Liver (tissue), 9 donors: Measurements from ENCODE around the gene HOXC6. TPM values are rescaled to one million over a fixed set of nuclear protein-coding genes. Genes with fewer than 3 reads are reported as not detected.

Experiments
- DNase-seq: peaks from one replicate; pipeline ENCODE4 v3.0.0-alpha.2; 2017; ENCODE audit warnings: low spot score
- H3K27ac ChIP-seq, 2 donors: one replicate each; pipeline ENCODE4 v1.7.0; 2013; ENCODE audit warnings: inconsistent platforms in 2 of 2, low read length in 2 of 2, control low read depth in 1 of 2, low read depth in 1 of 2, mild to moderate bottlenecking in 1 of 2
- H3K27me3 ChIP-seq, 4 donors: one replicate each; pipeline versions ENCODE4 v1.6.1 to v1.7.0; 2013; ENCODE audit warnings: low read length in 3 of 4, inconsistent platforms in 1 of 4, mild to moderate bottlenecking in 1 of 4, moderate library complexity in 1 of 4; ENCODE audit not compliant: control insufficient read depth in 4 of 4, insufficient read depth in 4 of 4
- H3K36me3 ChIP-seq, 4 donors: one replicate each; pipeline versions ENCODE4 v1.6.1 to v1.7.0; 2013; ENCODE audit warnings: low read length in 3 of 4, mild to moderate bottlenecking in 3 of 4, low read depth in 1 of 4, moderate library complexity in 1 of 4; ENCODE audit not compliant: control insufficient read depth in 4 of 4, insufficient read depth in 3 of 4
- H3K4me1 ChIP-seq, 4 donors: one replicate each; pipeline versions ENCODE4 v1.6.1 to v1.7.0; 2013; ENCODE audit warnings: low read length in 3 of 4, mild to moderate bottlenecking in 3 of 4, moderate library complexity in 1 of 4; ENCODE audit not compliant: control insufficient read depth in 4 of 4, insufficient read depth in 4 of 4
- H3K4me3 ChIP-seq, 3 donors: one replicate each; pipeline versions ENCODE4 v1.6.1 to v1.7.0; 2013; ENCODE audit warnings: low read length in 3 of 3, control low read depth in 1 of 3, low read depth in 1 of 3, mild to moderate bottlenecking in 1 of 3
- H3K9ac ChIP-seq, 2 donors: one replicate each; pipeline ENCODE4 v1.7.0; 2013; ENCODE audit warnings: low read length in 2 of 2, mild to moderate bottlenecking in 2 of 2, moderate library complexity in 2 of 2, control low read depth in 1 of 2, low read depth in 1 of 2
- H3K9me3 ChIP-seq, 4 donors: one replicate each; pipeline versions ENCODE4 v1.6.1 to v1.7.0; 2013; ENCODE audit warnings: low read length in 3 of 4; ENCODE audit not compliant: control insufficient read depth in 4 of 4
- EGR1 ChIP-seq, 2 donors: IDR thresholded peaks; 2 replicates each; pipeline ENCODE4 v1.6.1; 2016 to 2018; ENCODE audit warnings: antibody characterized with exemption in 2 of 2, low read depth in 2 of 2
- FOXA1 ChIP-seq: IDR thresholded peaks from 2 replicates; pipeline ENCODE4 v1.6.1; 2016; ENCODE audit warnings: antibody characterized with exemption
- FOXA2 ChIP-seq: IDR thresholded peaks from 2 replicates; pipeline ENCODE4 v1.6.1; 2016; ENCODE audit warnings: antibody characterized with exemption
- GABPA ChIP-seq, 2 donors: IDR thresholded peaks in 1 of 2; conservative IDR thresholded peaks in 1 of 2; 2 replicates each; pipeline ENCODE4 v1.6.1; 2016; ENCODE audit warnings: antibody characterized with exemption in 2 of 2, mild to moderate bottlenecking in 1 of 2, moderate library complexity in 1 of 2
- JUND ChIP-seq, 2 donors: IDR thresholded peaks; 2 replicates each; pipeline ENCODE4 v1.6.1; 2016; ENCODE audit warnings: antibody characterized with exemption in 2 of 2
- NR2F2 ChIP-seq: IDR thresholded peaks from 2 replicates; pipeline ENCODE4 v1.6.1; 2016; ENCODE audit warnings: antibody characterized with exemption
- RAD21 ChIP-seq, 2 donors: IDR thresholded peaks; 2 replicates each; pipeline ENCODE4 v1.6.1; 2016; ENCODE audit warnings: antibody characterized with exemption in 2 of 2, mild to moderate bottlenecking in 2 of 2
- RXRA ChIP-seq, 2 donors: IDR thresholded peaks; 2 replicates each; pipeline ENCODE4 v1.6.1; 2017 to 2018; ENCODE audit warnings: antibody characterized with exemption in 2 of 2, mild to moderate bottlenecking in 1 of 2
- SP1 ChIP-seq: IDR thresholded peaks from 2 replicates; pipeline ENCODE4 v1.6.1; 2018; ENCODE audit warnings: antibody characterized with exemption, mild to moderate bottlenecking
- TAF1 ChIP-seq: conservative IDR thresholded peaks from 2 replicates; pipeline ENCODE4 v1.6.1; 2016; ENCODE audit warnings: antibody characterized with exemption, mild to moderate bottlenecking
- whole genome bisulfite sequencing: extraction: QIAGEN DNeasy Blood & Tissue Kit; methylation state at CpG from one replicate; pipeline ENCODE4 v1.1.7; 2013; 5-methylcytosine and 5-hydroxymethylcytosine counted together
- polyA plus RNA-seq, 2 donors: library from polyadenylated mRNA; stranded (reverse) in 1 of 2; unstranded in 1 of 2; fragments of 200-250 nt in 1 of 2; fragments of >200 nt in 1 of 2; fragmentation: Nextera tagmentation in 1 of 2; extraction: Ambion mirVana in 1 of 2; gene quantifications; one replicate each; pipeline versions ENCODE4 v1.2.1 to v1.2.3, GENCODE V29; 2013 to 2015
- total RNA-seq, 2 donors: library from RNA; depleted of rRNA; stranded (reverse); fragments of >200 nt; gene quantifications; one replicate each; pipeline ENCODE4 v1.2.3, GENCODE V29; 2014
- TF ChIP-seq, protein P1 (sequence below): fragments of 150-350 bp; IDR thresholded peaks from 2 replicates; pipeline ENCODE4 v1.5.1; 2017; ENCODE audit warnings: improper control_type of control experiment, low read depth, low read length; ENCODE audit not compliant: missing input control
- TF ChIP-seq, protein P2 (sequence below): IDR thresholded peaks from 2 replicates; pipeline ENCODE4 v1.6.1; 2016; ENCODE audit warnings: antibody characterized with exemption
- TF ChIP-seq, protein P3 (sequence below): IDR thresholded peaks from 2 replicates; pipeline ENCODE4 v1.6.1; 2016; ENCODE audit warnings: antibody characterized with exemption
- TF ChIP-seq, protein P4 (sequence below): IDR thresholded peaks from 2 replicates; pipeline ENCODE4 v1.6.1; 2016; ENCODE audit warnings: antibody characterized with exemption, mild to moderate bottlenecking
- donor health status: healthy.
- donor health status: healthy.
- donor health status: healthy.
- donor health status: healthy.
- donor health status: healthy.

The HOXC6 gene
- total and polyA plus RNA-seq, 4 donors: 0.33 TPM; not detected in 3

DNA sequence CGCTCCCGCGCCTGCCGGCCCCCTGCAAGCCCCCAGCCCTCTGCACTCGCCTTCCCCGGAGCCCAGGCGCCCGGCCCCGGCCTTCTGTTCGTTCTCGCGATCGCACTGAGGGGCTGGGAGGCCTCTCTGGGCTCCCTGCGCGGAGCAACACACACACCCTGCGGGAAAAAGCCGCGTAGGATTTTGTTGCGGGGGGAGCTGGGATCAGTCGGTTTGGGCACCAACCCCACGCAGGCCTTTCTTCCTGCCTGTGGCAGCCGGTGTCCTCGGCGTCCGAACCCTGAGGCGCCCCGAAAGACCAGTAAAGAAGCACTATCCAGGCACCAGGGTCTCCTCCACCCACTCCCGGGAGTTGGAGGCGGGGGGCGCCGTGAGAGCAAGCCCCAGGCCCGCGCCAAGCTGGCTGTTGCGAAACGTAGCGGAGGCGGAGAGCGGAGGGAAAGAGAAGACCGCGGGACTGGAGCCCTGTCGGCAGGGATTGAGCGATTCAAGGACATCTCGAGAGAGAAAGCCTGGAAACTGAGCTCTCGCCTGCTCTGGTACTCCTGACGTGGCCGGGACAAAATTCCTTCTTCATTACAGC lies 2.7 kb downstream of the HOXC6 start:
- Histone ChIP-seq H3K36me3 (no peaks in the 10 kb centered on the region), H3K4me3 (no peak overlapping the region), H3K27ac (no peak overlapping the region), H3K4me1 (peaks cover 0 to 20% (median 4%) of the 10 kb centered on the region in 4 donors), H3K27me3 (peaks cover 14 to 32% (median 27%) of the 10 kb centered on the region in 4 donors), H3K9me3 (peaks cover 0 to 3% (median 0%) of the 10 kb centered on the region in 4 donors), H3K9ac (no peak overlapping the region)
- no peak for TF ChIP-seq FOXA2
- no peak for TF ChIP-seq GABPA (IDR thresholded peaks at IDR 0.05 in 1 of 2, conservative IDR thresholded peaks at IDR 0.05 in 1 of 2)
- TF ChIP-seq RAD21 (IDR thresholded peaks at IDR 0.05): no peak
- TF ChIP-seq, protein P1, sequence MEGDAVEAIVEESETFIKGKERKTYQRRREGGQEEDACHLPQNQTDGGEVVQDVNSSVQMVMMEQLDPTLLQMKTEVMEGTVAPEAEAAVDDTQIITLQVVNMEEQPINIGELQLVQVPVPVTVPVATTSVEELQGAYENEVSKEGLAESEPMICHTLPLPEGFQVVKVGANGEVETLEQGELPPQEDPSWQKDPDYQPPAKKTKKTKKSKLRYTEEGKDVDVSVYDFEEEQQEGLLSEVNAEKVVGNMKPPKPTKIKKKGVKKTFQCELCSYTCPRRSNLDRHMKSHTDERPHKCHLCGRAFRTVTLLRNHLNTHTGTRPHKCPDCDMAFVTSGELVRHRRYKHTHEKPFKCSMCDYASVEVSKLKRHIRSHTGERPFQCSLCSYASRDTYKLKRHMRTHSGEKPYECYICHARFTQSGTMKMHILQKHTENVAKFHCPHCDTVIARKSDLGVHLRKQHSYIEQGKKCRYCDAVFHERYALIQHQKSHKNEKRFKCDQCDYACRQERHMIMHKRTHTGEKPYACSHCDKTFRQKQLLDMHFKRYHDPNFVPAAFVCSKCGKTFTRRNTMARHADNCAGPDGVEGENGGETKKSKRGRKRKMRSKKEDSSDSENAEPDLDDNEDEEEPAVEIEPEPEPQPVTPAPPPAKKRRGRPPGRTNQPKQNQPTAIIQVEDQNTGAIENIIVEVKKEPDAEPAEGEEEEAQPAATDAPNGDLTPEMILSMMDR: no peak
- TF ChIP-seq, protein P2, sequence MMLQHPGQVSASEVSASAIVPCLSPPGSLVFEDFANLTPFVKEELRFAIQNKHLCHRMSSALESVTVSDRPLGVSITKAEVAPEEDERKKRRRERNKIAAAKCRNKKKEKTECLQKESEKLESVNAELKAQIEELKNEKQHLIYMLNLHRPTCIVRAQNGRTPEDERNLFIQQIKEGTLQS: no peak
- TF ChIP-seq SP1: no peak
- TF ChIP-seq, protein P3, sequence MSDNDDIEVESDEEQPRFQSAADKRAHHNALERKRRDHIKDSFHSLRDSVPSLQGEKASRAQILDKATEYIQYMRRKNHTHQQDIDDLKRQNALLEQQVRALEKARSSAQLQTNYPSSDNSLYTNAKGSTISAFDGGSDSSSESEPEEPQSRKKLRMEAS: no peak
- no peak for TF ChIP-seq FOXA1
- no peak for TF ChIP-seq TAF1
- TF ChIP-seq RXRA (IDR thresholded peaks at IDR 0.05): no peak
- 8% methylated on average over 46 of the region's 46 CpGs for WGBS
- no peak for DNase-seq

DNA sequence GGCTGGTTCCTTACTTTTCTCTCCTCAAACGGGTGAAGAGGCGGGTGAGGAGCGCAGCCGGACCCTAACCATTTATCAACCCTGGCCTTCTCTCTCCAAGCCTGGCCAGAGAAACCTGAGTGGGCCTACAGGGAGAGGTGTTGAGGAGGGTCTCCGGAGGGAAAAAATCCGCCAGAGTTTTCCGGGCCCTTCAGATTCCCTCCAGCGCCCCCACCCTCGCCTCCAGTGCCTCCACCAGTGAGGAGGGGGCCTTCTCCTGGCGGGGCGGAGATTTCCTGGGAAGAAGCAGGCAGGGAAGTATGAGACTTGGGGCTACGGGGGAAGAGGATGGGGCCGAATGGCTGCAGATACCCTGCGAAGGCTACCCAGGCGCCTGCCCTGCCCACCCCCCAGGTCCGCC lies 3.2 kb downstream of the HOXC6 start:
- Histone ChIP-seq H3K4me3 (no peak overlapping the region), H3K4me1 (peaks cover 0 to 20% (median 4%) of the 10 kb centered on the region in 4 donors), H3K27ac (no peak overlapping the region), H3K9ac (no peak overlapping the region), H3K27me3 (peaks cover 14 to 31% (median 27%) of the 10 kb centered on the region in 4 donors), H3K36me3 (no peaks in the 10 kb centered on the region), H3K9me3 (peaks cover 0 to 3% (median 0%) of the 10 kb centered on the region in 4 donors)
- WGBS: 29% methylated on average over 16 of the region's 16 CpGs
- DNase-seq: no peak
- TF ChIP-seq EGR1 (IDR thresholded peaks at IDR 0.05; ENCODE audit: low read depth in 2 of 2) (no peak), TAF1 (no peak), JUND (IDR thresholded peaks at IDR 0.05) (no peak)
- TF ChIP-seq, protein P2: no peak

DNA sequence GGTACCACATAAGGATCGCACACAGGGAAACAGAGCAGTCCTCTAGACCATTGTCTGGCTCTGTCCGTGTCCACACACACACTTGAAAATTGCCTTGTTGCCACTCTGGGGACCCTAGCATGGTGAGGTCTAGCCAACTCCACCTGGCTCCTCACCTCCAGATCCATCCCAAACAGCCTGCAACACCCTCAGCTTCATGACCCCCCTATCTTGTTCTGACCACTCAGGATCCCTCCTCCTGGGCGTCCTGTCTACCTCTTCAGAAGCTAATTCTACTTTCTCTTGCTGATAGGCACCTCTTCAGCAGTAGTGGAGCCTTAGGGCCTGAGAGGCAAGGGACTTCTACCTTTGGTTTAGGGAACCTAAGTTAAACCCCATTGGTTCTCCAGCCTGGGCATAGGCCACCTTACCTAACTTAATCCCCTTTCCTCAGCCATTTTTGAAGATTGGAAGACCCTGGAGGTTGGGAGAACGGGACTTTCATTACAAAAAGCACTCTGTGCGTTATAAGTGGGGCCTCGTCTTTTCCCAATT lies 3.9 kb downstream of the HOXC6 start:
- Histone ChIP-seq H3K36me3 (no peaks in the 10 kb centered on the region), H3K27ac (no peak overlapping the region), H3K27me3 (peaks cover 14 to 28% (median 24%) of the 10 kb centered on the region in 4 donors), H3K4me3 (no peak overlapping the region), H3K9me3 (peaks cover 0 to 3% (median 0%) of the 10 kb centered on the region in 4 donors), H3K9ac (no peak overlapping the region), H3K4me1 (peaks cover 0 to 20% (median 4%) of the 10 kb centered on the region in 4 donors)
- 29% methylated on average over 6 of the region's 6 CpGs for WGBS
- DNase-seq: no peak
- TF ChIP-seq RXRA (IDR thresholded peaks at IDR 0.05) (no peak), FOXA2 (no peak), NR2F2 (no peak), EGR1 (IDR thresholded peaks at IDR 0.05; ENCODE audit: low read depth in 2 of 2) (no peak), RAD21 (IDR thresholded peaks at IDR 0.05) (no peak), GABPA (IDR thresholded peaks at IDR 0.05 in 1 of 2, conservative IDR thresholded peaks at IDR 0.05 in 1 of 2) (no peak), JUND (IDR thresholded peaks at IDR 0.05) (no peak)
- TF ChIP-seq, protein P4, sequence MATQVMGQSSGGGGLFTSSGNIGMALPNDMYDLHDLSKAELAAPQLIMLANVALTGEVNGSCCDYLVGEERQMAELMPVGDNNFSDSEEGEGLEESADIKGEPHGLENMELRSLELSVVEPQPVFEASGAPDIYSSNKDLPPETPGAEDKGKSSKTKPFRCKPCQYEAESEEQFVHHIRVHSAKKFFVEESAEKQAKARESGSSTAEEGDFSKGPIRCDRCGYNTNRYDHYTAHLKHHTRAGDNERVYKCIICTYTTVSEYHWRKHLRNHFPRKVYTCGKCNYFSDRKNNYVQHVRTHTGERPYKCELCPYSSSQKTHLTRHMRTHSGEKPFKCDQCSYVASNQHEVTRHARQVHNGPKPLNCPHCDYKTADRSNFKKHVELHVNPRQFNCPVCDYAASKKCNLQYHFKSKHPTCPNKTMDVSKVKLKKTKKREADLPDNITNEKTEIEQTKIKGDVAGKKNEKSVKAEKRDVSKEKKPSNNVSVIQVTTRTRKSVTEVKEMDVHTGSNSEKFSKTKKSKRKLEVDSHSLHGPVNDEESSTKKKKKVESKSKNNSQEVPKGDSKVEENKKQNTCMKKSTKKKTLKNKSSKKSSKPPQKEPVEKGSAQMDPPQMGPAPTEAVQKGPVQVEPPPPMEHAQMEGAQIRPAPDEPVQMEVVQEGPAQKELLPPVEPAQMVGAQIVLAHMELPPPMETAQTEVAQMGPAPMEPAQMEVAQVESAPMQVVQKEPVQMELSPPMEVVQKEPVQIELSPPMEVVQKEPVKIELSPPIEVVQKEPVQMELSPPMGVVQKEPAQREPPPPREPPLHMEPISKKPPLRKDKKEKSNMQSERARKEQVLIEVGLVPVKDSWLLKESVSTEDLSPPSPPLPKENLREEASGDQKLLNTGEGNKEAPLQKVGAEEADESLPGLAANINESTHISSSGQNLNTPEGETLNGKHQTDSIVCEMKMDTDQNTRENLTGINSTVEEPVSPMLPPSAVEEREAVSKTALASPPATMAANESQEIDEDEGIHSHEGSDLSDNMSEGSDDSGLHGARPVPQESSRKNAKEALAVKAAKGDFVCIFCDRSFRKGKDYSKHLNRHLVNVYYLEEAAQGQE: no peak
- TF ChIP-seq, protein P2: no peak
- TF ChIP-seq, protein P1: no peak
